NCI-H510A treated with DMSO at 0.1 percent for 48 hours (cell line): ENCODE measurements around the gene SWAP70.
"Not testable (repeated sequence)": the region's sequence is repeated elsewhere in the genome, so short reads cannot be mapped to it uniquely, and the experiment has no call there.

ENCODE experiments used
- DNase-seq: peaks from one replicate; lab custom pipeline; 2025; lab: John Stamatoyannopoulos, UW

The SWAP70 gene

GRCh38 chr11:9663699-9664275 is at the start of gene SWAP70:
Gene SWAP70 (plus strand): TSS chr11:9664077. CDS start chr11:9664180, 103 bp downstream.
- DNase-seq, result peak; percentile 33

- no peak for DNase-seq
Measured at GRCh38 chr11:9615031-9615451, 48.8 kb upstream of the SWAP70 start.

GRCh38 chr11:9616042-9616675 is 47.7 kb upstream of the SWAP70 start:
- no peak for DNase-seq

GRCh38 chr11:9616858-9617257 is 47.0 kb upstream of the SWAP70 start:
- DNase-seq, result no peak

GRCh38 chr11:9617940-9618339 is 45.9 kb upstream of the SWAP70 start:
- DNase-seq, result no peak

- DNase-seq, result no peak
Measured at GRCh38 chr11:9619004-9619403, 44.9 kb upstream of the SWAP70 start.

GRCh38 chr11:9619971-9620370 is 43.9 kb upstream of the SWAP70 start:
- DNase-seq, result no peak

GRCh38 chr11:9622353-9622752 is 41.5 kb upstream of the SWAP70 start:
- not testable (repeated sequence) for DNase-seq

- not testable (repeated sequence) for DNase-seq
Measured at GRCh38 chr11:9623053-9623452, 40.8 kb upstream of the SWAP70 start.

GRCh38 chr11:9624448-9624847 is 39.4 kb upstream of the SWAP70 start:
- no peak for DNase-seq

GRCh38 chr11:9625162-9625561 is 38.7 kb upstream of the SWAP70 start:
- DNase-seq, result no peak

- no peak for DNase-seq
Measured at GRCh38 chr11:9625728-9626127, 38.1 kb upstream of the SWAP70 start.

- no peak for DNase-seq
Measured at GRCh38 chr11:9626496-9627394, 37.1 kb upstream of the SWAP70 start.

GRCh38 chr11:9629064-9629463 is 34.8 kb upstream of the SWAP70 start:
- DNase-seq, result no peak

GRCh38 chr11:9633679-9634078 is 30.2 kb upstream of the SWAP70 start:
- DNase-seq, result no peak

- DNase-seq, result no peak
Measured at GRCh38 chr11:9636691-9637090, 27.2 kb upstream of the SWAP70 start.

- DNase-seq, result no peak
Measured at GRCh38 chr11:9639099-9639498, 24.8 kb upstream of the SWAP70 start.

GRCh38 chr11:9639985-9640384 is 23.9 kb upstream of the SWAP70 start:
- no peak for DNase-seq

GRCh38 chr11:9642894-9643293 is 21.0 kb upstream of the SWAP70 start:
- no peak for DNase-seq

- DNase-seq, result no peak
Measured at GRCh38 chr11:9643751-9644150, 20.1 kb upstream of the SWAP70 start.

- DNase-seq, result no peak
Measured at GRCh38 chr11:9645881-9646280, 18.0 kb upstream of the SWAP70 start.

- DNase-seq, result no peak
Measured at GRCh38 chr11:9646324-9646723, 17.6 kb upstream of the SWAP70 start.

GRCh38 chr11:9651481-9651880 is 12.4 kb upstream of the SWAP70 start:
- no peak for DNase-seq
